ENCODE data around the gene DSCAML1.

The DSCAML1 gene

DNA sequence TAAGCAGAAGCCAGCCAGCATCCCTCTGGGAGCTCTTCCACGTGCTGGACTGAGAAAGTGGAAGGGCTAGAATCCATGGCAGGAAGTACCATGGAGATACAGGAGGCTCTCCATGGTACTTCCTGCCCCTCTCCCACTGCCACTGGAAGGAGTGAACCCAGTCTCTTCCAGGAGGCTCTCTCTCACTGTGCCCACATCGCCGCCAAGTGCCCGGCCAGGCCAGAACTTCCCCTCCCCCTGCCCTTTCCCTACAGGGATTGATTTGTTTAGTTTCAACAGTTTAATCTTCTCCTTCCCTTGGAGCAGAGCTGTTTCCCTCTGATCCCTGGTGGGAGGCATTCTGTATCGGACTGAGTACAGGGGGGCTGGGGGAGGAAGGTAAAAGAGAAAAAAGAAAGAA is 133.6 kb downstream of the DSCAML1 start:
- DNase-seq (ENCODE audit: low spot score): no peak

GRCh38 chr11:117662671-117663269 is 134.2 kb downstream of the DSCAML1 start:
- no peak for DNase-seq (ENCODE audit: low spot score)

- no peak for DNase-seq (ENCODE audit: low spot score)
Observed at GRCh38 chr11:117662255-117662654, 134.8 kb downstream of the DSCAML1 start.

GRCh38 chr11:117658809-117659208 is 138.2 kb downstream of the DSCAML1 start:
- DNase-seq (ENCODE audit: low spot score): no peak

DNA sequence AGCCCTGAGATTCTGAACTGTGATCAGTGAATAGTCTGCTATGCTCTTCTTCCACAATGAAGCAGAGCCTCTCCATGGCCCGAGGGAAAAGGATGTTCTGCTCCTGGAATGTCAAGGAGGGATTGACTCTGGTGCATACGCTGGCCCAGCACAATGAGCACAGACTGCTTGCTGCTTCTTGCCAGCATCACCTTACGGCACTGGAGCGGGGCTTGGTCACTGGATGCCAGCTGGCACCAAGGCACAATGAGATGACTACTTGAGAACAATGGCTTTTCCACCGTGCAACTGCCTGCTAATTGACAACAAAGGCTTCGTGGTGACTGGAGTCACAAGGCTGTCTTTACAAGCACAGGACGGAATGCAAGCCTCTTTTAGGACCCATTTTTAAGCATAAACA is 139.2 kb downstream of the DSCAML1 start:
- no peak for DNase-seq (ENCODE audit: low spot score)

- DNase-seq (ENCODE audit: low spot score): no peak
Observed at GRCh38 chr11:117654281-117655255, 142.4 kb downstream of the DSCAML1 start.

DNA sequence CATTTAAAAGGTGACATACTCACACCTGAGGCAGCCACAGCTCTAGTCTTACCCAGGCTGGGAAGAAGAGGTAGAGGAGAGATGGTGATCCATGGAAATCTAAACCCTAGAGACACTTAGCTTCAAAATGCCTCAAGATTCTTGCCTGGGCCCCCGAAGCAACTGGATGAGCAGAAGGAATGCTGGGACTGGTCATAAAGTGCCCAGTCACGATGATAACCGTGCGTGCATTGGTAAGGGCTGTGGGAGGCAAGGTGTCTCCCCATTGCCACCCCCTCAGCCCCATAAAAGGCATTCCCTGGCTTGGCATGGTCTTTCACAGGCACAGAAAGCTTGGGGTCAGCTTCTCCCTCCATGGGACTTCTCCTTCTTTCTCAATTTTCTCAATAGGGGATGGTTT is 144.5 kb downstream of the DSCAML1 start:
- DNase-seq (ENCODE audit: low spot score): no peak

GRCh38 chr11:117649296-117650055 is 147.5 kb downstream of the DSCAML1 start:
- no peak for DNase-seq (ENCODE audit: low spot score)

- DNase-seq (ENCODE audit: low spot score): no peak
Observed at GRCh38 chr11:117647872-117648271, 149.1 kb downstream of the DSCAML1 start.

GRCh38 chr11:117647207-117647606 is 149.8 kb downstream of the DSCAML1 start:
- DNase-seq (ENCODE audit: low spot score): no peak

- DNase-seq (ENCODE audit: low spot score): no peak
Observed at GRCh38 chr11:117646411-117646810, 150.6 kb downstream of the DSCAML1 start.

DNA sequence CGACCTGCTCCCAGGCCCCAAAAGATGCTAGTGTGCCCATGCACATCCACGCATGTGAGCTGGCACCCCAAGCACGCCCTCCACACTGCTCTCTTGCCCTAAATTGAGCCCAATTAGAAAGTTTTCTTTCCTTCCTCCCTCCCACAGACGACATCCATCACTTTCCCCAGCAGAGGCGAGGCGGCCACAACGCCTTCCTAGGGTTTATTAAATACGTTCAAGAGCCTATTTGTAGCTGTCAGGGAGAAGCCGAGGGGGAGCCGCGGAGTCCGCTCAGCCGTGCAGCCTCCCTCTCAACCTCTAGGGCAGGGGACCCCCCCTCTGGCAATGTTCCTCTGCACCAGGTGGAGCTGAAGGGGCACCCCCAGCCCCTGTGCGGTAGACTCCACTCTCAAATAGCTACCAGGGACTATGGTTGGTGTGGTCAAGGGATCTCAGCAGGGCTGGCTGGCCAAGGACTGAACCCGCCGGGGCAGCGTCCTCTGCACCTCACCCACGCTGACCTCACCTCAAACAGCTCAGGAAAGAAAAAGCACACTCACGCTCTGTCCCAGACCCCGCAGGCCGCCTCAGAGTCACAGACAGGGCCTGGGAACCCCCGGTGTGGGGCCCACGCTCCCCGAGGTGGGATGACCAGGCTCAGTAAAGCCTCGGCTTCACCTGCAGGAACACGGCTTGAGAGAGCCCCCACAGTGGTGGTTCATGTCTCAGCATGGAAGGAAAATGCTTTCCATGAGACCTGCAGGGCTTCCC is 152.4 kb downstream of the DSCAML1 start:
- no peak for DNase-seq (ENCODE audit: low spot score)

DNA sequence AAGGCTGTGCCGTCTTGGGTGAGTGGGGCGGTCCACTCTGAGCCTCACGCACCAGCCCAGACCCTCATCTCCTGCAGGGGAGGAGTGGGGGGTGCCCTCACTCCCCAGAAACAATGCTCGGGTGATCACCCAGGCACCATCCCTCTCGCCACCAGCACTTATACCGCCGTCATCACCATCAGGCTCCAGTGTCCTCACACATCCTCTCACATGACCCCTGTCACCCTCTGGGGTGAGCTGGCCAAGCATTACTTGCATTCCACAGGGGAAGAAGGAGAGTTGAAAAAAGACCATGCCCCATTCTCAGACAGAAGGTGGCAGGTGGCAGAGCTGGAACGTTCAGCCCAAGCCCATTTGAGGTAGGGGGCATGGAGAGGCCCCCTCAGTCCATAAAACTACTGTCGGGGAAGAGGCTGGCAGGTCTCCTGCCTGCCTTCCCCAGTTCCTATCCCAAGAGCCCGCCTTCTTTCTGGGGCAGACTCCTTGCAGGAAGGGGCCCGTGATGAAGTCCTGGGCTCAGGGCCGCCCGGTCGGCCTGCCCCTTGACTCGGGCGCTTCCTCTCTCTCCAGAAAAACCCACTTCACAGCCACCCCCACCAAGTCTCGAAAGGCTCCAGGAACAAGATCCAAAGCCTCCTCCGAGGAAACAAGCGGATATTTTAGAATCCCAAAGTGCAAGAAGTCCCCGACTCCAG is 153.3 kb downstream of the DSCAML1 start:
- no peak for DNase-seq (ENCODE audit: low spot score)

GRCh38 chr11:117642835-117643234 is 154.2 kb downstream of the DSCAML1 start:
- DNase-seq (ENCODE audit: low spot score): no peak

- no peak for DNase-seq (ENCODE audit: low spot score)
Observed at GRCh38 chr11:117642396-117642795, 154.6 kb downstream of the DSCAML1 start.

- no peak for DNase-seq (ENCODE audit: low spot score)
Observed at GRCh38 chr11:117641008-117641915, 155.8 kb downstream of the DSCAML1 start.

DNA sequence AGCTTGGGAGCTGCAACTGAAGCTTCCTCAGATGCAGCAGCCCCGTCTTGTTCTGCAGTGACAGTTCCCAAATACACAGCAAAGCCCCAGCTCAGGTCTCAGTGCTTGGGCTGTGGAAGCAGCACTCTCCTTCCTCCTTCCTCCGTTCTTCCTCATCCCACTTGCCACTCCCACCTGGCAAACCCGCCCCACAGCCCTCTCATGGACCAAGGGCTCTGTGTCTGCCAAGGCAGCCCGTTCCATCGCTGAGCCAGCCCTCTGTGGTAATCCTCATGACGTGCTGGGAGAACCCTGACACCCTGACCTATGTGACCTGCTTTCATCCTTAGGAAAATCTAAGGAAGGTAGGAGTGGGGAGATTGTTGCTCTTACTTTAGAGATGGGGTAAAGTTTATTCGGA is 157.0 kb downstream of the DSCAML1 start:
- DNase-seq (ENCODE audit: low spot score): no peak

DNA sequence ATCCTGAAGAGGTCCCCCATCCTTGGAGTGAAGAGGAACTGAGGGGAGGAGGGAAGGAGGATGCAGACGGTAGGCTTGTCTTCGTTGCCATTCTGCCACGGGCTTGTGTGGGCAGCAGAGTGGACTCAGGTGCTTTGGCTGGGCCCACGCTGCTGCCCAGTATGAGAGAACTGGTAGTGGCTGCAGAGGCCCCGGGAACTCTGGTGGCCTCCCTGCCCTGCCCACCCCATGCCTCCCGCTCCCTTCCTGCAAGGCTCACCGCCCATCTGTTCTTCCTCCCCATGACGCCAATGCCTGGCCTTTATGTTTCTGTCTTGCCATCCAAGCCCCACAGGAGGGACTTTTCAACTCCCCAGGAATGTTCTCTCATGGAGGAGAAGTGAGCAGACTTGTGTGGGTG is 157.4 kb downstream of the DSCAML1 start:
- DNase-seq (ENCODE audit: low spot score): no peak

GRCh38 chr11:117638911-117639543 is 158.0 kb downstream of the DSCAML1 start:
- no peak for DNase-seq (ENCODE audit: low spot score)

All from HuH-7 (cell line).